ENCODE results near the gene KCTD19. TPM values are rescaled to one million over a fixed set of nuclear protein-coding genes. Genes with fewer than 3 reads are reported as not detected.

KCTD19 gene
- total RNA-seq, 4 donors from 2014 or later = not detected

DNA sequence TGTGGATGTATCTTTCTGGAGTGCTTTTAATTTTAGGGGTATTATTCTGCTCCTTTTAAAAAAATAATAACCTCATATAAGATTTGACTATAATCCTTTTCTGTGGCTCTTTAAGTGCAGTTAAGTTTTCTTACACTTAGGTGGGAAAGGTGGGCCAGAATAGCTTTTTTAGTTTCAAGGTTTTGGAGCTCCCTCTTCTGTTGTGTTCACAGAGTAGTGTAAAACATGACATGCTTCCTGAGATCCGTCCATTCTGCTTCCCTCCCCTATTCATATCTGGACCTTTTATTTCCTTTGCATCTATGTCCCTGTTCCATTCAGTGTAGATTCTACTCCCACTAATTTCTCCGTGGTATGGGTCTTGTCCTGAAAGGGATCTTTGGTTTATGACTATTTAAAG is 12.9 kb upstream of the KCTD19 start:
- H3K27ac ChIP-seq (replicated peaks in 1 of 4) = no peak overlapping the region
- 35% methylated on average over 2 of the region's 2 CpGs for WGBS
- H3K36me3 ChIP-seq = no peaks in the 10 kb centered on the region
- H3K9me3 ChIP-seq = no peaks in the 10 kb centered on the region
- H3K4me3 ChIP-seq = no peak overlapping the region
- DNase-seq (ENCODE audit: extremely low spot score) = peak; percentile 8
- TF ChIP-seq POLR2AphosphoS5 (IDR thresholded peaks at IDR 0.05) (no peak), POLR2A (IDR thresholded peaks at IDR 0.05; ENCODE audit: low read depth) (no peak), EP300 (IDR thresholded peaks at IDR 0.05) (no peak)
- TF ChIP-seq, protein P1, sequence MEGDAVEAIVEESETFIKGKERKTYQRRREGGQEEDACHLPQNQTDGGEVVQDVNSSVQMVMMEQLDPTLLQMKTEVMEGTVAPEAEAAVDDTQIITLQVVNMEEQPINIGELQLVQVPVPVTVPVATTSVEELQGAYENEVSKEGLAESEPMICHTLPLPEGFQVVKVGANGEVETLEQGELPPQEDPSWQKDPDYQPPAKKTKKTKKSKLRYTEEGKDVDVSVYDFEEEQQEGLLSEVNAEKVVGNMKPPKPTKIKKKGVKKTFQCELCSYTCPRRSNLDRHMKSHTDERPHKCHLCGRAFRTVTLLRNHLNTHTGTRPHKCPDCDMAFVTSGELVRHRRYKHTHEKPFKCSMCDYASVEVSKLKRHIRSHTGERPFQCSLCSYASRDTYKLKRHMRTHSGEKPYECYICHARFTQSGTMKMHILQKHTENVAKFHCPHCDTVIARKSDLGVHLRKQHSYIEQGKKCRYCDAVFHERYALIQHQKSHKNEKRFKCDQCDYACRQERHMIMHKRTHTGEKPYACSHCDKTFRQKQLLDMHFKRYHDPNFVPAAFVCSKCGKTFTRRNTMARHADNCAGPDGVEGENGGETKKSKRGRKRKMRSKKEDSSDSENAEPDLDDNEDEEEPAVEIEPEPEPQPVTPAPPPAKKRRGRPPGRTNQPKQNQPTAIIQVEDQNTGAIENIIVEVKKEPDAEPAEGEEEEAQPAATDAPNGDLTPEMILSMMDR (IDR thresholded peaks at IDR 0.05) = no peak
- intact Hi-C loops (cut with DNase I) = no loop called here
- no peaks in the 10 kb centered on the region for H3K27me3 ChIP-seq
- H3K4me1 ChIP-seq = no peaks in the 10 kb centered on the region

DNA sequence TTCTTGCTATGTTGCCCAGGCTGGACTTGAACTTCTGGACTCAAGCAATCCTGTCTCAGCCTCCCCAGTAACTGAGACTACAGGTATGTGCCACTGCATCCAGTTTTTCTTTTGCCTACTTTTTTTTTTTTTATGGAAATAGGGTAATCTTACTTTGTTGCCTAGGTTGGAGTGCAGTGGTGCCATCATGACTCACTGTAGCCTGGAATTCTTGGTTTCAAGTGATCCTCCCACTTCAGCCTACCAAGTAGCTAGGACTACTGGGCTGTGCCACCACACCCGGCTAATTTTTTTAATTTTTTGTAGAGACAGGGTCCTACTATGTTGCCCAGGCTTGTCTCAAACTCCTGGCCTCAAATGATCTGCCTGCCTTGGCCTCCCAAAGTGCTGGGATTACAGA is 10.1 kb upstream of the KCTD19 start:
- intact Hi-C loops (cut with DNase I) = no loop called here
- no peaks in the 10 kb centered on the region for H3K36me3 ChIP-seq
- H3K4me3 ChIP-seq = no peak overlapping the region
- TF ChIP-seq, protein P1 (IDR thresholded peaks at IDR 0.05) = no peak
- TF ChIP-seq POLR2AphosphoS5 (IDR thresholded peaks at IDR 0.05) = no peak
- TF ChIP-seq POLR2A (IDR thresholded peaks at IDR 0.05; ENCODE audit: low read depth) = no peak
- TF ChIP-seq EP300 (IDR thresholded peaks at IDR 0.05) = no peak
- no peaks in the 10 kb centered on the region for H3K27me3 ChIP-seq
- no peaks in the 10 kb centered on the region for H3K9me3 ChIP-seq
- WGBS = 100% methylated on average over 1 of the region's 1 CpG
- no peaks in the 10 kb centered on the region for H3K4me1 ChIP-seq
- H3K27ac ChIP-seq (replicated peaks in 1 of 4) = no peak overlapping the region
- peak; percentile 0 for DNase-seq (ENCODE audit: extremely low spot score)

DNA sequence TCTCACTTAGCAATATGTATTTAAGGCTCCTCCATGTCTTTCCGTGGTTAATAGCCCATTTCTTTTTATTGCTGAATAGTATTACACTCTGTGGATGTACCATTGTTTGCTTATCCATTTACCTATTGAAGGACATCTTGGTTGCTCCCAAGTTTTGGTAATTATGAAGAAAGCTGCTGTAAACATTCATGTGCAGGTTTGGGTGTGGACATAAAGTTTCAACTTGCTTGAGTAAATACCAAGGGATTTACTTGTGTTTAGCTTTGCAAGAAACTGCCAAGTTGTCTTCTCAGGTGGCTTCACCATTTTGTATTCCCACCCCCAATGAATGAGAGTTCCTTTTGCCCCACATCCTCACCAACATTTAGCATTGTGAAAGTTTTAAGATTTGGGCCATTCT is 9.6 kb upstream of the KCTD19 start:
- Histone ChIP-seq H3K36me3 (no peaks in the 10 kb centered on the region), H3K27ac (replicated peaks in 1 of 4) (no peak overlapping the region), H3K27me3 (no peaks in the 10 kb centered on the region), H3K4me1 (no peaks in the 10 kb centered on the region), H3K4me3 (no peak overlapping the region), H3K9me3 (no peaks in the 10 kb centered on the region)
- peak; percentile 21 for DNase-seq (ENCODE audit: extremely low spot score)
- TF ChIP-seq, protein P1 (IDR thresholded peaks at IDR 0.05) = no peak
- TF ChIP-seq POLR2A (IDR thresholded peaks at IDR 0.05; ENCODE audit: low read depth) (no peak), EP300 (IDR thresholded peaks at IDR 0.05) (no peak), POLR2AphosphoS5 (IDR thresholded peaks at IDR 0.05) (no peak)
- WGBS = 81% methylated on average over 1 of the region's 1 CpG
- intact Hi-C loops (cut with DNase I) = no loop called here

DNA sequence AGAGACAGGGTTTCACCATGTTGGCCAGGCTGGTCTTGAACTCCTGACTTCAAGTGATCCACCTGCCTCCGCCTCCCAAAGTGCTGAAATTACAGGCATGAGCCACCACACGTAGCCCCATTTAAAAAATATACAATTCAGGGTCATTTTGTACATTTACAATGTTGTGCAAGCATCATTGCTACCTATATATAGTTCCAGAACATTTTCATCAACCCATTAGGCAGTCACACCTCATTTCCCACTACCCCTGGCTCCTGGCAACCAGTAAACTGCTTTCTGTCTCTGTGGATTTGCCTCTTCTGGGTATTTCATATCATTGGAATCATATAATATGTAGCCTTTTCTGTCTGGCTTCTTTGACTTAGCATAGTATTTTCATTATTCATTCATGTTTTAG is 6.8 kb upstream of the KCTD19 start:
- no peaks in the 10 kb centered on the region for H3K27me3 ChIP-seq
- TF ChIP-seq EP300 (IDR thresholded peaks at IDR 0.05) (no peak), POLR2AphosphoS5 (IDR thresholded peaks at IDR 0.05) (no peak), POLR2A (IDR thresholded peaks at IDR 0.05; ENCODE audit: low read depth) (no peak)
- TF ChIP-seq, protein P1 (IDR thresholded peaks at IDR 0.05) = no peak
- H3K36me3 ChIP-seq = no peaks in the 10 kb centered on the region
- H3K9me3 ChIP-seq = no peaks in the 10 kb centered on the region
- H3K4me3 ChIP-seq = no peak overlapping the region
- no peaks in the 10 kb centered on the region for H3K4me1 ChIP-seq
- DNase-seq (ENCODE audit: extremely low spot score) = peak; percentile 80
- intact Hi-C loops (cut with DNase I) = no loop called here
- 70% methylated on average over 2 of the region's 2 CpGs for WGBS
- no peak overlapping the region for H3K27ac ChIP-seq (replicated peaks in 1 of 4)

DNA sequence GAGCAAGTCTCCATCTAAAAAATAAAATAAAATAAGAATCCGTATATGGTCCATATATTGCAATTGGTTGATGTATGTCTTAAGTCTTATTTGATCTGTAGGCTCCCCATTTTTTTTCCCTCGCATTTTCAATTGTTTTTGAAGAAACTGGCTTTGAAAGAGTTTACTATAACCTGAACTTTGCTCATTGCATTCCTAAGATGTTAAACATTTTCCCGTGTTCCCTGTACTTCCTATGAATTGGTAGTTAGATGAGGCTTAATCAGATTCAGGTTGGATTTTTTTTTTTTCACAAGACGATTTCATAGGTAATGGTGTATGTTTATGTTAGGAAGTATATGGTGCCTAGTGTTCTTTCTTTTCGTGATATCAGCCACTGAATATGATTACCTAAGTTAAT is 3.4 kb upstream of the KCTD19 start:
- DNase-seq (ENCODE audit: extremely low spot score) = peak; percentile 3
- no peak overlapping the region for H3K4me3 ChIP-seq
- no peak for TF ChIP-seq POLR2A (IDR thresholded peaks at IDR 0.05; ENCODE audit: low read depth)
- peaks cover 6 to 15% (median 14%) of the 10 kb centered on the region in 4 donors for H3K4me1 ChIP-seq
- H3K9me3 ChIP-seq = no peaks in the 10 kb centered on the region
- intact Hi-C loops (cut with DNase I) = no loop called here
- H3K36me3 ChIP-seq = no peaks in the 10 kb centered on the region
- H3K27me3 ChIP-seq = peaks cover 0 to 21% (median 0%) of the 10 kb centered on the region in 4 donors
- 64% methylated on average over 5 of the region's 5 CpGs for WGBS
- H3K27ac ChIP-seq (replicated peaks in 1 of 4) = no peak overlapping the region

All from esophagus muscularis mucosa (tissue), 4 donors.